GM18519 (cell line): Measurements from ENCODE around the gene SLC25A21.
"Not testable (repeated sequence)": the region's sequence is repeated elsewhere in the genome, so short reads cannot be mapped to it uniquely, and the experiment has no call there.

Experiments used
- ATAC-seq: cut with Tn5 transposase; IDR thresholded peaks from one replicate; pipeline ENCODE4 v1.9.1; 2021; ENCODE audit warnings: mild to moderate bottlenecking, moderate library complexity; ENCODE audit not compliant: unreplicated experiment, low FRiP score

SLC25A21 gene

GRCh38 chr14:36996857-36997590 lies 175.4 kb downstream of the SLC25A21 start:
- ATAC-seq: no peak

- no peak for ATAC-seq
Measured at GRCh38 chr14:36996133-36996856, 176.1 kb downstream of the SLC25A21 start.

GRCh38 chr14:36989806-36990205 lies 182.6 kb downstream of the SLC25A21 start:
- no peak for ATAC-seq

- ATAC-seq: no peak
Measured at GRCh38 chr14:36988989-36989388, 183.4 kb downstream of the SLC25A21 start.

- no peak for ATAC-seq
Measured at GRCh38 chr14:36988568-36988967, 183.8 kb downstream of the SLC25A21 start.

GRCh38 chr14:36986407-36986806 lies 186.0 kb downstream of the SLC25A21 start:
- ATAC-seq: no peak

GRCh38 chr14:36981832-36982529 lies 190.4 kb downstream of the SLC25A21 start:
- ATAC-seq: no peak

GRCh38 chr14:36980413-36980812 lies 192.0 kb downstream of the SLC25A21 start:
- ATAC-seq: not testable (repeated sequence)

GRCh38 chr14:36979863-36980262 lies 192.5 kb downstream of the SLC25A21 start:
- ATAC-seq: no peak

GRCh38 chr14:36976571-36977023 lies 195.8 kb downstream of the SLC25A21 start:
- ATAC-seq: no peak

- ATAC-seq: no peak
Measured at GRCh38 chr14:36975834-36976233, 196.6 kb downstream of the SLC25A21 start.

GRCh38 chr14:36974985-36975384 lies 197.4 kb downstream of the SLC25A21 start:
- no peak for ATAC-seq

- no peak for ATAC-seq
Measured at GRCh38 chr14:36973806-36974442, 198.5 kb downstream of the SLC25A21 start.

- no peak for ATAC-seq
Measured at GRCh38 chr14:36971263-36971855, 201.0 kb downstream of the SLC25A21 start.

GRCh38 chr14:36967892-36968555 lies 204.4 kb downstream of the SLC25A21 start:
- no peak for ATAC-seq

- no peak for ATAC-seq
Measured at GRCh38 chr14:36955967-36956366, 216.4 kb downstream of the SLC25A21 start.

GRCh38 chr14:36955376-36955775 lies 217.0 kb downstream of the SLC25A21 start:
- ATAC-seq: no peak

- ATAC-seq: no peak
Measured at GRCh38 chr14:36952689-36953088, 219.7 kb downstream of the SLC25A21 start.

GRCh38 chr14:36951380-36951911 lies 221.0 kb downstream of the SLC25A21 start:
- no peak for ATAC-seq

GRCh38 chr14:36950812-36951211 lies 221.6 kb downstream of the SLC25A21 start:
- no peak for ATAC-seq
